SK-N-SH (cell line): ENCODE data around the gene PARN.

ENCODE experiments used
- EZH2phosphoT487 ChIP-seq: fragments of 200-600 bp; sonication (generic); IDR thresholded peaks from 2 replicates; pipeline ENCODE4 v1.6.1; 2017; ENCODE audit warnings: low read depth, mixed run types, mild to moderate bottlenecking, antibody characterized with exemption, moderate library complexity, borderline replicate concordance
- RAD21 ChIP-seq: IDR thresholded peaks from 2 replicates; pipeline ENCODE4 v1.6.1; 2012; ENCODE audit warnings: mild to moderate bottlenecking, low read length
- SIN3A ChIP-seq: IDR thresholded peaks from 2 replicates; pipeline ENCODE4 v1.6.1; 2012; ENCODE audit warnings: low read depth, mild to moderate bottlenecking, low read length, moderate library complexity, borderline replicate concordance
- TF ChIP-seq, protein P1 (sequence below): fragments of 200-600 bp; sonication (generic); IDR thresholded peaks from 2 replicates; pipeline ENCODE4 v1.6.1; 2017; ENCODE audit warnings: antibody characterized with exemption, mild to moderate bottlenecking, moderate library complexity

GRCh38 chr16:14487579-14487978, 142.5 kb downstream of the PARN start:
- TF ChIP-seq SIN3A (no peak), EZH2phosphoT487 (no peak), RAD21 (no peak)
- TF ChIP-seq, protein P1, sequence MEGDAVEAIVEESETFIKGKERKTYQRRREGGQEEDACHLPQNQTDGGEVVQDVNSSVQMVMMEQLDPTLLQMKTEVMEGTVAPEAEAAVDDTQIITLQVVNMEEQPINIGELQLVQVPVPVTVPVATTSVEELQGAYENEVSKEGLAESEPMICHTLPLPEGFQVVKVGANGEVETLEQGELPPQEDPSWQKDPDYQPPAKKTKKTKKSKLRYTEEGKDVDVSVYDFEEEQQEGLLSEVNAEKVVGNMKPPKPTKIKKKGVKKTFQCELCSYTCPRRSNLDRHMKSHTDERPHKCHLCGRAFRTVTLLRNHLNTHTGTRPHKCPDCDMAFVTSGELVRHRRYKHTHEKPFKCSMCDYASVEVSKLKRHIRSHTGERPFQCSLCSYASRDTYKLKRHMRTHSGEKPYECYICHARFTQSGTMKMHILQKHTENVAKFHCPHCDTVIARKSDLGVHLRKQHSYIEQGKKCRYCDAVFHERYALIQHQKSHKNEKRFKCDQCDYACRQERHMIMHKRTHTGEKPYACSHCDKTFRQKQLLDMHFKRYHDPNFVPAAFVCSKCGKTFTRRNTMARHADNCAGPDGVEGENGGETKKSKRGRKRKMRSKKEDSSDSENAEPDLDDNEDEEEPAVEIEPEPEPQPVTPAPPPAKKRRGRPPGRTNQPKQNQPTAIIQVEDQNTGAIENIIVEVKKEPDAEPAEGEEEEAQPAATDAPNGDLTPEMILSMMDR: no peak
